C4-2B (cell line): ENCODE results near the gene PRDX4.

ENCODE experiments used
- ZFX ChIP-seq: fragments of 450-650 bp; IDR thresholded peaks from 2 replicates; pipeline ENCODE4 v1.6.1; 2017
- TF ChIP-seq, protein P1 (sequence below): fragments of 450-650 bp; conservative IDR thresholded peaks from 2 replicates; pipeline ENCODE4 v1.5.1; 2017; ENCODE audit warnings: mild to moderate bottlenecking

DNA sequence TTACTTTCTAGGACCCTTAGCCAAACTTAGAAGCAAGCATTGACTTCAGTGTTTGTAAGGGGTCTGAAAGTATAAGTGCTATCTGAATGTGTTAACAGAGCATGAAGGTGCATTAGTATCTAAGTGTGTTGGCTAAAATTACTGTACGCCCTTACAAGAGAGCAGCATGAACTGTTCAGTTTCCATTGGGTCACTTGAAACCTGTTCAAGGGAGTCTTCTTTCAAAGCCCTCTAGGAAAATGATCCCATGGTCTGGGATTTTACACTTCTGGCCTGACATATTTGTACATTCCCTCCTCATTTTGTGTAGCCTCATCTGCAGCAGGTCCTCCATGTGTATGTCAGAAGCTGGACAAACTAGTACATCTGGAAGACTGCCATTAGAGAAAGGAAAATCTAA lies 3.2 kb downstream of the PRDX4 start:
- TF ChIP-seq, protein P1, sequence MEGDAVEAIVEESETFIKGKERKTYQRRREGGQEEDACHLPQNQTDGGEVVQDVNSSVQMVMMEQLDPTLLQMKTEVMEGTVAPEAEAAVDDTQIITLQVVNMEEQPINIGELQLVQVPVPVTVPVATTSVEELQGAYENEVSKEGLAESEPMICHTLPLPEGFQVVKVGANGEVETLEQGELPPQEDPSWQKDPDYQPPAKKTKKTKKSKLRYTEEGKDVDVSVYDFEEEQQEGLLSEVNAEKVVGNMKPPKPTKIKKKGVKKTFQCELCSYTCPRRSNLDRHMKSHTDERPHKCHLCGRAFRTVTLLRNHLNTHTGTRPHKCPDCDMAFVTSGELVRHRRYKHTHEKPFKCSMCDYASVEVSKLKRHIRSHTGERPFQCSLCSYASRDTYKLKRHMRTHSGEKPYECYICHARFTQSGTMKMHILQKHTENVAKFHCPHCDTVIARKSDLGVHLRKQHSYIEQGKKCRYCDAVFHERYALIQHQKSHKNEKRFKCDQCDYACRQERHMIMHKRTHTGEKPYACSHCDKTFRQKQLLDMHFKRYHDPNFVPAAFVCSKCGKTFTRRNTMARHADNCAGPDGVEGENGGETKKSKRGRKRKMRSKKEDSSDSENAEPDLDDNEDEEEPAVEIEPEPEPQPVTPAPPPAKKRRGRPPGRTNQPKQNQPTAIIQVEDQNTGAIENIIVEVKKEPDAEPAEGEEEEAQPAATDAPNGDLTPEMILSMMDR = no peak
- TF ChIP-seq ZFX = no peak
